Measurements from ENCODE around the gene TPST2. TPM values are rescaled to one million over a fixed set of nuclear protein-coding genes. Genes with fewer than 3 reads are reported as not detected.

Gene TPST2
- total and polyA plus RNA-seq, 2 donors (not counting 3 experiments of a cell fraction or from before 2014, with no cell fraction given): 49.4 to 121 TPM

- Histone ChIP-seq H3K27ac (ENCODE audit: insufficient read depth, low read depth, low read length) (peak overlapping the region; percentile 92), H3K27me3 (ENCODE audit: control insufficient read depth in 2 of 2, insufficient read depth in 2 of 2, low read length in 2 of 2) (no peaks in the 10 kb centered on the region), H4K20me1 (replicated peaks; ENCODE audit: control insufficient read depth, extremely low read depth, insufficient read depth, low read length) (no peaks in the 10 kb centered on the region), H3K36me3 (ENCODE audit: control insufficient read depth in 2 of 2, extremely low read depth in 1 of 2, insufficient read depth in 2 of 2, low read length in 2 of 2) (peaks cover 34 to 41% of the 10 kb centered on the region in 2 experiments), H3K4me1 (ENCODE audit: control insufficient read depth, extremely low read depth, insufficient read depth, low read length) (peaks cover 27% of the 10 kb centered on the region), H3K79me2 (ENCODE audit: control insufficient read depth, insufficient read depth, low read length) (peaks cover 6% of the 10 kb centered on the region), H3K9ac (replicated peaks; ENCODE audit: extremely low read depth, insufficient read depth, low read length) (peak overlapping the region; percentile 46), H2AFZ (ENCODE audit: low read depth, low read length) (no peak overlapping the region), H3K4me2 (ENCODE audit: insufficient read depth, low read length) (no peak overlapping the region), H3K9me1 (replicated peaks; ENCODE audit: control insufficient read depth, extremely low read depth, insufficient read depth, low read length) (no peaks in the 10 kb centered on the region), H3K9me3 (replicated peaks; ENCODE audit: control insufficient read depth, insufficient read depth, low read length) (no peaks in the 10 kb centered on the region), H3K4me3 (replicated peaks in 1 of 3; ENCODE audit: insufficient read depth in 1 of 3, low read depth in 1 of 3, low read length in 3 of 3) (no peak overlapping the region)
- BruUV-seq (replicated peaks): no TSS peak
- intact Hi-C loops (cut with micrococcal nuclease) (no loop called here), dilution Hi-C loops (cut with MboI; ENCODE audit: extremely low pct_ligation_motif_present, low sequenced_read_pairs) (no loop called here)
- ChIA-PET CTCF (interaction anchor here (2.3 kb wide), 1 partner anchor 166 kb away, joined by 13 read pairs; no protein-coding TSS in a partner anchor), POLR2A (no interaction called here)
- FAIRE-seq: no peak
- no peak for TF ChIP-seq JUN (IDR thresholded peaks at IDR 0.05; ENCODE audit: borderline replicate concordance, insufficient read depth, insufficient read length, low read depth)
- no peak for TF ChIP-seq FOS (IDR thresholded peaks at IDR 0.05; ENCODE audit: borderline replicate concordance, insufficient read depth, low read length)
- TF ChIP-seq POLR2AphosphoS5 (IDR thresholded peaks at IDR 0.05; ENCODE audit: insufficient read depth, low read depth, low read length): no peak
- TF ChIP-seq MAX (IDR thresholded peaks at IDR 0.05; ENCODE audit: insufficient read depth, insufficient read length): no peak
- no peak for TF ChIP-seq MYC (IDR thresholded peaks at IDR 0.05; ENCODE audit: low read depth, low read length)
- no peak for TF ChIP-seq POLR2A (IDR thresholded peaks at IDR 0.05; ENCODE audit: low read depth, low read length)
- TF ChIP-seq CTCF (IDR thresholded peaks at IDR 0.05; ENCODE audit: extremely low read depth in 1 of 2, insufficient read depth in 1 of 2, low read depth in 1 of 2, low read length in 2 of 2): no peak
- no peak for TF ChIP-seq EZH2 (IDR thresholded peaks at IDR 0.05; ENCODE audit: borderline replicate concordance, low read depth, low read length, severe bottlenecking)
- TF ChIP-seq GATA2 (IDR thresholded peaks at IDR 0.05; ENCODE audit: insufficient read depth, insufficient read length, low read depth, low read length): no peak
- no peak for DNase-seq (ENCODE audit: low read depth, low spot score)
Observed at GRCh38 chr22:26499188-26499703, 90.7 kb downstream of the TPST2 start.
